Lung (tissue), 12 donors: ENCODE data around the gene MFN1. TPM values are rescaled to one million over a fixed set of nuclear protein-coding genes. Genes with fewer than 3 reads are reported as not detected.

Source experiments
- ATAC-seq: fragments of 200-7000 bp; cut with Tn5 transposase; one replicate; pipeline ENCODE4 v1.9.1; 2020; ENCODE audit warnings: moderate number of reproducible peaks; ENCODE audit not compliant: insufficient read depth, low FRiP score
- DNase-seq, 3 donors: peaks; one replicate each; pipeline ENCODE4 v3.0.0-alpha.2; 2013 to 2017
- H3K27ac ChIP-seq, 2 donors: one replicate each; pipeline ENCODE4 v1.5.1; 2013; ENCODE audit warnings: mild to moderate bottlenecking in 2 of 2, moderate library complexity in 2 of 2, control low read depth in 1 of 2, inconsistent platforms in 1 of 2, low read depth in 1 of 2, low read length in 1 of 2
- H3K27me3 ChIP-seq, 3 donors: one replicate each; pipeline ENCODE4 v1.5.1; 2013; ENCODE audit warnings: low read length in 2 of 3; ENCODE audit not compliant: control insufficient read depth in 3 of 3, insufficient read depth in 3 of 3
- H3K36me3 ChIP-seq, 4 donors: one replicate each; pipeline ENCODE4 v1.5.1; 2013; ENCODE audit warnings: low read length in 4 of 4, mild to moderate bottlenecking in 1 of 4, moderate library complexity in 1 of 4; ENCODE audit not compliant: control insufficient read depth in 4 of 4, insufficient read depth in 4 of 4
- H3K4me1 ChIP-seq, 5 donors: one replicate each; pipeline ENCODE4 v1.5.1; 2013; ENCODE audit warnings: low read length in 5 of 5, mild to moderate bottlenecking in 2 of 5, moderate library complexity in 1 of 5; ENCODE audit not compliant: control insufficient read depth in 5 of 5, insufficient read depth in 5 of 5
- H3K4me3 ChIP-seq: one replicate; pipeline ENCODE4 v1.5.1; 2013; ENCODE audit warnings: mild to moderate bottlenecking, control low read depth, moderate library complexity
- H3K9ac ChIP-seq, 2 donors: one replicate each; pipeline ENCODE4 v1.5.1; 2013; ENCODE audit warnings: low read length in 2 of 2, control low read depth in 1 of 2; ENCODE audit not compliant: insufficient read depth in 1 of 2
- H3K9me3 ChIP-seq, 4 donors: one replicate each; pipeline ENCODE4 v1.5.1; 2013; ENCODE audit warnings: low read length in 3 of 4, mild to moderate bottlenecking in 1 of 4, moderate library complexity in 1 of 4; ENCODE audit not compliant: control insufficient read depth in 4 of 4, insufficient read depth in 3 of 4
- WGBS, 2 donors: extraction: QIAGEN DNeasy Blood & Tissue Kit; methylation state at CpG; one replicate each; pipeline ENCODE4 v1.1.7; 2013; 5-methylcytosine and 5-hydroxymethylcytosine counted together
- polyA plus RNA-seq, 2 donors: library from polyadenylated mRNA; stranded (reverse); fragments of 200-250 nt; gene quantifications; one replicate each; pipeline ENCODE4 v1.2.1, GENCODE V29; 2013
- total RNA-seq, 2 donors: library from RNA; depleted of rRNA in 1 of 2; stranded (reverse); fragments of >200 nt in 1 of 2; gene quantifications; one replicate each; pipeline ENCODE4 v1.2.1, GENCODE V29; 2014 to 2021
- TF ChIP-seq, protein P1 (sequence below): IDR thresholded peaks from 2 replicates; pipeline ENCODE4 v1.5.1; 2012; ENCODE audit warnings: mild to moderate bottlenecking; ENCODE audit errors: control extremely low read depth, extremely low read depth
- donor health status: control.
- donor health status: control.
- donor health status: Bipolar disorder and iron deficiency.
- donor health status: healthy.
- donor health status: DM: yes; HTN: yes; CAD: no.

Gene MFN1
- total and polyA plus RNA-seq, 4 donors, result 13.2 to 108 (median 27.1) TPM

DNA sequence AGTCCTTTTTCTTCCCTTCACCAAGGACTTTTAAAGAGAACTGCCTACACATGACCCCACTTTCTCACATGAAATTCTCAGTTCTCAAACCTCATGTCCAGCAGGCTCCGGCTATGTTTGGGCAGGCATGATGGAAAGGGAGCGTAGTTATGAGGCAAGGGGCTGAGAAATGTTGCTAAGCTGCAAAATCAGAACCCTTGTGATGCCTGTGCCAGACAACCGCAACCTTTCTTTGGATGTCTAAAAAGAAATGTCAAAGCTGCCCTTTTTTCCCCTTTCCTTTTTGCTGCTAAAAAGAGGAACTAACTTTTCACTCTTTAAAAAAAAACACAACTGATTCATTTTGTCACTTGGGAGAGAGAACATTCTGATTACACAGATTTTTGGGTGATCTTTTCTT, 84.5 kb downstream of the MFN1 start:
- no peaks in the 10 kb centered on the region for H3K9me3 ChIP-seq
- no peaks in the 10 kb centered on the region for H3K36me3 ChIP-seq
- DNase-seq (peak in 2 of 3 donors; percentile 26 to 41), ATAC-seq (no peak)
- WGBS, 2 donors, result 31 to 59% methylated on average over 3 of the region's 3 CpGs
- no peak overlapping the region for H3K27ac ChIP-seq
- H3K4me1 ChIP-seq, result peaks cover 6 to 18% (median 9%) of the 10 kb centered on the region in 5 donors
- no peak overlapping the region for H3K9ac ChIP-seq
- no peaks in the 10 kb centered on the region for H3K27me3 ChIP-seq
- TF ChIP-seq, protein P1, sequence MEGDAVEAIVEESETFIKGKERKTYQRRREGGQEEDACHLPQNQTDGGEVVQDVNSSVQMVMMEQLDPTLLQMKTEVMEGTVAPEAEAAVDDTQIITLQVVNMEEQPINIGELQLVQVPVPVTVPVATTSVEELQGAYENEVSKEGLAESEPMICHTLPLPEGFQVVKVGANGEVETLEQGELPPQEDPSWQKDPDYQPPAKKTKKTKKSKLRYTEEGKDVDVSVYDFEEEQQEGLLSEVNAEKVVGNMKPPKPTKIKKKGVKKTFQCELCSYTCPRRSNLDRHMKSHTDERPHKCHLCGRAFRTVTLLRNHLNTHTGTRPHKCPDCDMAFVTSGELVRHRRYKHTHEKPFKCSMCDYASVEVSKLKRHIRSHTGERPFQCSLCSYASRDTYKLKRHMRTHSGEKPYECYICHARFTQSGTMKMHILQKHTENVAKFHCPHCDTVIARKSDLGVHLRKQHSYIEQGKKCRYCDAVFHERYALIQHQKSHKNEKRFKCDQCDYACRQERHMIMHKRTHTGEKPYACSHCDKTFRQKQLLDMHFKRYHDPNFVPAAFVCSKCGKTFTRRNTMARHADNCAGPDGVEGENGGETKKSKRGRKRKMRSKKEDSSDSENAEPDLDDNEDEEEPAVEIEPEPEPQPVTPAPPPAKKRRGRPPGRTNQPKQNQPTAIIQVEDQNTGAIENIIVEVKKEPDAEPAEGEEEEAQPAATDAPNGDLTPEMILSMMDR, result no peak
- H3K4me3 ChIP-seq, result no peak overlapping the region

DNA sequence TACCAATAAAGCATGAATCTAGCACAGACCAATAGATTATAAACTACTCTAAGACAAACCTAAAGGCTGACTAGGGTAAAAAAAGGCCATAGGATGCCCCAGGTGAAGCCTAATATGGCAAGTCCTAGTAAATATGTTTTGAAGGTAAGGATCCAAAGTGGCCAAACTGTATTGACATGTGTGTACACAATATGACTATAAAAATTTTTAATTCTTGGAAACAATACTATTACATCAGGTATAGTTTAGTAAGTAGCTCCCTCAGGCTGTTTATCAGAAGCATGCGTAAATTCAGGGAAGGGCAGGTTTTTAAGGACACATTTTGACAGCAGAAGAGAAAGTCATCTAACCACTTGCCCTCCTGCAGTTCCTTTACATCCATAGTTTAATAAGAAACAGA, 84.9 kb downstream of the MFN1 start:
- Histone ChIP-seq H3K36me3 (no peaks in the 10 kb centered on the region), H3K9ac (peak overlapping the region in 1 of 2 donors; percentile 6), H3K27me3 (no peaks in the 10 kb centered on the region), H3K4me1 (peaks cover 6 to 19% (median 9%) of the 10 kb centered on the region in 5 donors), H3K27ac (no peak overlapping the region), H3K4me3 (no peak overlapping the region), H3K9me3 (no peaks in the 10 kb centered on the region)
- TF ChIP-seq, protein P1, result no peak
- no peak for DNase-seq
- WGBS, 2 donors, result 77% methylated on average over 1 of the region's 1 CpG
- no peak for ATAC-seq

DNA sequence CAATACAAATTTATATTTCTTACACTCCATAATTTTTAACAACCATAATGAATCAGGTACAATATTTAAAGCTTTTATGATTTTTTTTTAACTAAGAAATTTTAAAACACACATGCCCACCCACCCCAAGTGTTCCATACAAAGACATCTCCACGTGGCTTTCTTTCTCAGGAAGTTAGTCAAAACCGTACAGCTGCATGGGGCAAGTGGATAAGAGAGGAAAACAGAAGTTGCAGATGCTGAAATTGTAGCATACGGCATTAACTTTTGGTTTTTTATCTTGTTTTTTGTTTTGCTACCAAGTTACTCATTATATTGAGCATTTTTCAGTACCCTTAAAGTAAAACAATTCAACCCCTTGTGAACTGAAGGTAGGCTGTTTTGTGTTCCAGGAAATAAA, 89.0 kb downstream of the MFN1 start:
- DNase-seq, result no peak
- no peaks in the 10 kb centered on the region for H3K27me3 ChIP-seq
- no peak for ATAC-seq
- H3K9me3 ChIP-seq, result no peaks in the 10 kb centered on the region
- 19 to 40% methylated on average over 3 of the region's 3 CpGs for WGBS, 2 donors
- H3K4me3 ChIP-seq, result no peak overlapping the region
- H3K36me3 ChIP-seq, result no peaks in the 10 kb centered on the region
- TF ChIP-seq, protein P1, result no peak
- H3K27ac ChIP-seq, result no peak overlapping the region
- H3K4me1 ChIP-seq, result peaks cover 0 to 19% (median 8%) of the 10 kb centered on the region in 5 donors
- no peak overlapping the region for H3K9ac ChIP-seq

DNA sequence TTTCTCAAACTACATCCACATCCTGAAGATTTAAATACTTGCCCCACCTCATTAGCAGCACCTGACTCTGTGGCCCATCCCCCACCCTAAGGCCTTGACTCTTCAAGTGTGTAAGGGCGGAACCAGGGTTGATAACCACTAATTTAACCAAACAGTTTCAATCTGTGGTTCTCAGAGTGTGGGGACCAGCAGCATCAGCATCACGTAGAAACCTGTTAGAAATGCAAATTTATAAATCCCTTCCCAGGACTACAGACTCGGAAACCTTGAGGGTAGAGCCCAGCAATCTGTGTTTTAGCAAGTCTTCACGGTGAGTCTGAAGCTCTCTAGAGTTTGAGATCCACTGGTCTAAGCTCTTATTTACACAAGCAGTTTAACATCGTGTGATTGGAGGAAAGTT, 91.3 kb downstream of the MFN1 start:
- DNase-seq (no peak), ATAC-seq (no peak)
- TF ChIP-seq, protein P1, result no peak
- Histone ChIP-seq H3K27ac (no peak overlapping the region), H3K27me3 (no peaks in the 10 kb centered on the region), H3K4me1 (peaks cover 0 to 10% (median 0%) of the 10 kb centered on the region in 5 donors), H3K4me3 (no peak overlapping the region), H3K36me3 (peaks cover 0 to 2% (median 0%) of the 10 kb centered on the region in 4 donors), H3K9me3 (no peaks in the 10 kb centered on the region), H3K9ac (no peak overlapping the region)
- whole genome bisulfite sequencing, 2 donors, result 59 to 62% methylated on average over 5 of the region's 5 CpGs
